K562 treated with DMSO at 1 percent for 48 hours (cell line): ENCODE measurements around the gene MRPL17. TPM values are rescaled to one million over a fixed set of nuclear protein-coding genes. Genes with fewer than 3 reads are reported as not detected.

Source experiments
- total RNA-seq: library from RNA; unstranded; fragments of 300-600 nt; gene quantifications from 2 replicates; pipeline ENCODE4 v1.2.3, GENCODE V29; 2022; ENCODE audit warnings: low replicate concordance; ENCODE audit errors: extremely low read depth

MRPL17 gene
- not detected in 2 replicates for total RNA-seq

GRCh38 chr11:6682936-6683861 lies at the start of gene MRPL17:
TSS of gene MRPL17 (minus strand) at chr11:6683340. CDS start at chr11:6683296, 44 bp downstream.

GRCh38 chr11:6655790-6656583 lies 27.2 kb downstream of the MRPL17 start, which contains the start of gene DCHS1:
TSS of gene DCHS1 (minus strand) at chr11:6655809. CDS start at chr11:6641613, 14,196 bp downstream.

Other genes with a start within 250 kb of the MRPL17 start
- gene HPX, start 242.4 kb downstream of the MRPL17 start, total RNA-seq: not detected in 2 replicates
- not detected in 2 replicates for gene TRIM3, start 209.4 kb downstream of the MRPL17 start, total RNA-seq
- gene ARFIP2, start 202.0 kb downstream of the MRPL17 start, total RNA-seq: not detected in 2 replicates
- gene TIMM10B, start 201.8 kb downstream of the MRPL17 start, total RNA-seq: not detected in 2 replicates
- not detected in 2 replicates for gene DNHD1, start 186.1 kb downstream of the MRPL17 start, total RNA-seq
- not detected in 2 replicates for gene RRP8, start 79.7 kb downstream of the MRPL17 start, total RNA-seq
- gene ILK, start 79.6 kb downstream of the MRPL17 start, total RNA-seq: 274 TPM in 1 of 2 replicates, not detected in the other
- not detected in 2 replicates for gene TAF10, start 71.1 kb downstream of the MRPL17 start, total RNA-seq
- gene TPP1, start 63.9 kb downstream of the MRPL17 start, total RNA-seq: 148 TPM in 1 of 2 replicates, not detected in the other
- gene DCHS1, start 27.5 kb downstream of the MRPL17 start, total RNA-seq: not detected in 2 replicates
- not detected in 2 replicates for gene OR2AG2, start 88.6 kb upstream of the MRPL17 start, total RNA-seq
- not detected in 2 replicates for gene OR2AG1, start 99.7 kb upstream of the MRPL17 start, total RNA-seq
- not detected in 2 replicates for gene OR6A2, start 116.3 kb upstream of the MRPL17 start, total RNA-seq
- gene OR10A5, start 162.3 kb upstream of the MRPL17 start, total RNA-seq: not detected in 2 replicates
- gene OR10A2, start 179.7 kb upstream of the MRPL17 start, total RNA-seq: not detected in 2 replicates
- gene OR10A4, start 193.3 kb upstream of the MRPL17 start, total RNA-seq: not detected in 2 replicates
- gene OR2D2, start 209.2 kb upstream of the MRPL17 start, total RNA-seq: not detected in 2 replicates
- not detected in 2 replicates for gene OR2D3, start 237.7 kb upstream of the MRPL17 start, total RNA-seq
- gene ZNF215, start 243.1 kb upstream of the MRPL17 start, total RNA-seq: not detected in 2 replicates